GM12865 (cell line): ENCODE measurements around the gene RPA3.

Source experiments
- DNase-seq: peaks from one replicate; pipeline ENCODE4 v3.0.0; 2010; ENCODE audit warnings: low read depth
- H3K4me3 ChIP-seq: 2 replicates; pipeline ENCODE4 v1.5.1; 2011; ENCODE audit warnings: mild to moderate bottlenecking, low read depth, low read length, control low read depth
- TF ChIP-seq, protein P1 (sequence below): IDR thresholded peaks from 2 replicates; pipeline ENCODE4 v1.5.1; 2011; ENCODE audit warnings: low read length, control low read depth, low read depth, inconsistent platforms; ENCODE audit not compliant: insufficient read depth; ENCODE audit errors: missing control alignments

The RPA3 gene

DNA sequence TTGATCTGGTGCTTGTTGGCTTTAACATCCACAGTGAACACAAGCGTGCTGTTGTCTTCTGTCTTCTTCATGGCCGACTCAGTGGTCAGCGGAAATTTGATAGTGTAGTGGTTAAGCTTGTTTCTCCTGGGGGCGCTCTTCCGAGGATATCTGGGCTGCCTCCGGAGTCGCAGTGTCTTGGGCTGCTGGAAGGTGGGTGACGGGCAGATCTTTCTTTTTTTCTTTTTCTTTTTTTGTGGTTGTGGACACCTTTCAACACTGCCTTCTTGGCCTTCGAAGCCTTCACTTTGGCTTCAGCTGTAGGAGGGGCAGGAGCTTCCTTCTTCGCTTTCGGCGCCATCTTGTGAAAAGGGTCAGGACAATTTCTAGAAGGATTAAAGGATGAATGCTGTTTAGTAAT, 23.8 kb upstream of the RPA3 start:
- no peak for DNase-seq
- TF ChIP-seq, protein P1, sequence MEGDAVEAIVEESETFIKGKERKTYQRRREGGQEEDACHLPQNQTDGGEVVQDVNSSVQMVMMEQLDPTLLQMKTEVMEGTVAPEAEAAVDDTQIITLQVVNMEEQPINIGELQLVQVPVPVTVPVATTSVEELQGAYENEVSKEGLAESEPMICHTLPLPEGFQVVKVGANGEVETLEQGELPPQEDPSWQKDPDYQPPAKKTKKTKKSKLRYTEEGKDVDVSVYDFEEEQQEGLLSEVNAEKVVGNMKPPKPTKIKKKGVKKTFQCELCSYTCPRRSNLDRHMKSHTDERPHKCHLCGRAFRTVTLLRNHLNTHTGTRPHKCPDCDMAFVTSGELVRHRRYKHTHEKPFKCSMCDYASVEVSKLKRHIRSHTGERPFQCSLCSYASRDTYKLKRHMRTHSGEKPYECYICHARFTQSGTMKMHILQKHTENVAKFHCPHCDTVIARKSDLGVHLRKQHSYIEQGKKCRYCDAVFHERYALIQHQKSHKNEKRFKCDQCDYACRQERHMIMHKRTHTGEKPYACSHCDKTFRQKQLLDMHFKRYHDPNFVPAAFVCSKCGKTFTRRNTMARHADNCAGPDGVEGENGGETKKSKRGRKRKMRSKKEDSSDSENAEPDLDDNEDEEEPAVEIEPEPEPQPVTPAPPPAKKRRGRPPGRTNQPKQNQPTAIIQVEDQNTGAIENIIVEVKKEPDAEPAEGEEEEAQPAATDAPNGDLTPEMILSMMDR: no peak
- H3K4me3 ChIP-seq: no peak overlapping the region

DNA sequence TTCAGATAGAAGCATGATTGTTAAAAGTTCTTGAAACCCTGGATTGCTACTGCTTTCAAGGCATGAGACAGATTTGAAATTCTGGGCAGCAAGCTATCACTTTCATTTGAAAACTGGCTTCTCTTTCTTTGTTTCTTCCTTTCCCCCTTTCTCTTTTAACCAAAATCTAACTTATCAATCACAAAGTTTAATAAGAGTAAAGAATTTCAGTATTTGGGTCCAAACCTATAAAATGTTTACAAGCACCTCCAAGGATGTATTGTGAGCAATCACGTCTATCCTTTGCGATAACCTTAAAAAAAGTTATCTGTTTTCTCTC, 21.6 kb upstream of the RPA3 start:
- H3K4me3 ChIP-seq: no peak overlapping the region
- TF ChIP-seq, protein P1: no peak
- DNase-seq: no peak

DNA sequence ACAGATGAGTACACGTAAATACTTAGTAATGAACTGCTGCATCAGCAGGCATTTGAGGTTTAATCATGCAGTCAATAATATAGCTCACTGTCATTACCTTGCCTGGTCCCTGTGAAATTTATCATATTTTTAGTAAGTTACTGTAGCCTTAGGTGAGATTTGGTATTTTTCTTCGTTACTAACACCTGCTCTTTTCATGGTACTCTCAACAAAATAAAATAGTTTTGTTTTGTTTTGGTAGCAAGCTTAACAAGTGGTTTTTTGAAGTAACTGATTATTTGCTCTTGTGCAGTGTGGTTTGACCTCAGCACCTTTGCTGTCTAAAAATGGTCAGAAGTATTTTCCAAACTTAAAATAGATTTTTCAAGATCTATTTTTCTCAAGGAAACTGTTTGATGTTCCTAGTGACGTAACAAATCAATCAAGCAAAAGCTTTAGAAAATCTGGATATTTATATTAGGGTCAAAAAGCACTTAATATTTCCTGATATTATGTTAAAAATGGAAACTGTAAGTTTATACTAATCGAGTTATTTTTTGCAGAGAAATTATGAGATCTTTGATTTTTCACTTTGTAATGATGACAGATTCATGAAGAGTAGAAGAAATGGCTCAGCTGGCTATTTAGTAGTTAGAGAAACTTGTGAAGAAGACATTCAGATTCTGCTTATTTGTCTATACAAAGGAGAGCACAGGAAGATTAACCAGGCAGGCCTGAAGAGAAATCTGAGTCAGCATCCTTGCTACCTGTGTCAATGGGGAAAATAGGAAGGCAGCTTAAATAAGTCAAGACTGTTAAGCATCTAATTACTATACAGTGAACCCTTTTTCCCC, 21.0 kb upstream of the RPA3 start:
- TF ChIP-seq, protein P1: no peak
- H3K4me3 ChIP-seq: no peak overlapping the region
- DNase-seq: no peak

DNA sequence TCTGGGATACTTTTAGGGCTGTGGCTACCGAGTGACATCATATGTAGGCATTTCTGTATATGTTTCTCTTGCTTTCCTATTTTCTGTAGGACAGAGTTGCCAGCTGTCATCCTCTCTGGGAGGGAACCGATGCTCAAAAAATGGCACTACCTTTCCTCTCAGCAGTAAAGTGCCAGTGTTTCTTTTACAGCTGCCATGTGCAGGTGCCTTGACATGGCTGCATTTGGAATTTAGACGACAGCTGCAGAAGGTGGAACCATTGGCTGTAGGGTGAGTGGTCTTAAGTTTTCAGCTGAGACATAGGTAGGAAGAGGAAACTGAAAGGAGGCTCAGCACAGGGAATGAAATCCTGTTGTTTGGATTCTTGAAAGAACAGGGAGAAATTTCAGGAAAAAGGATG, 20.2 kb upstream of the RPA3 start:
- TF ChIP-seq, protein P1: no peak
- no peak overlapping the region for H3K4me3 ChIP-seq
- DNase-seq: no peak

DNA sequence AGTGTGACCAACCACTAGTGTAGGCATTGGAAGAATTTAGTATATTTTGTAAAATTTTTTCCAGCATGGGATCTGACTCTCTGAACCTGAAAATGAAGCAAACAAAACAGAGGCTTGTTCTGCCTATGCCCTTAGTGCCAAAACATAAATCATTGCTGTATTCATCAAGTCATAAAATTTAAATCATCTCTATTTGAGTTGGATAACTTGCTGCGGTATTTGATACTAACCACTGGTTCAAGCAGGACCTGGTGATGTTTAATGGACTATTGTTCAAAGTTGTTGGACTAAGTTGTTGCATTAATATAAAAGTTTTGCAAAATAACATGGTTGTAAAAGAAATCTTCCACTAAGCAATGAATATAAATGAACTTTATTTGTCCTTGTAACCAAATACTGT, 19.8 kb upstream of the RPA3 start:
- DNase-seq: no peak
- TF ChIP-seq, protein P1: no peak

DNA sequence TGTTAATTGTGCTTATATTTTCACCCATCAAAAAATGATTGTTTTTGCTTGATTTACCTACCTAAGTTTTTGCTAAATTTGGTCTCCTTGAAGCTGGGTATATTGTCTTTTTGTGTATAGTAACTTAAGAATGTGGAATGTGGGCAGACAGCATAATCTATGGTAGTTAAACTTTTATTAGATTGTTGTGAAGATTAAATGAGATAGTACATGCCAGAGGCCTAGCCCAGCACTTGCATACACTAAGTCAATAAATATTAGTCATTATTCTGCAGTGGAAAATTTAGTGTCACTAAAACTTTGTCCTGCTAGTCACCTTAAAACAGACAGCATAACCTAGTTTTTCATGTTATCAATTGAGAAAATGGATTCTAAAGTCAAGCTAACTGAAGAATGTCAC, 19.3 kb upstream of the RPA3 start:
- TF ChIP-seq, protein P1: no peak
- H3K4me3 ChIP-seq: no peak overlapping the region
- DNase-seq: no peak

More for the DNA sequence above, 19.8 kb upstream of the RPA3 start:
- H3K4me3 ChIP-seq: no peak overlapping the region

DNA sequence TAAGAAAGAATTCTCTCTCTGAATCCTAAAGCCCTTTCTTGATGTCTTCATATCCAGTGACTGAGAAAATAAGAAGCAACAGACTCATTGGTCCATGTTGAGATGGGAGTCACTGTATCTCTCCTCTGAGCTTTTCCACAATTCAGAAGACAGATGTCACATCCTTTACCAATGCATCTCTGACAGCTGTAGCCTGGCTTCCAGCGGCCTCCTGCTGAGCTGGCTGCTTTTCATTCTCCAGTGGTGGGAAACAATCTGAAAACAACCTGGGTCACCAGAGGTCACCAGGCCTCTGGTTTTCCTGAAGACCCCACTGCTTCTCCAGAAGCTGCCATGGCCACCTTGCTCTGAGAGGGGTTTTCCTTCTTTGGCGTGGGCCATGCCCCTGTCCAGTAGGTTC, 18.3 kb upstream of the RPA3 start:
- no peak for DNase-seq
- TF ChIP-seq, protein P1: no peak
- no peak overlapping the region for H3K4me3 ChIP-seq
